IMR-90 (cell line): Measurements from ENCODE around the gene ACAA2. TPM values are rescaled to one million over a fixed set of nuclear protein-coding genes. Genes with fewer than 3 reads are reported as not detected.

ENCODE experiments used
- ATAC-seq: fragments of 200-7000 bp; cut with Tn5 transposase; 2 replicates; pipeline ENCODE4 v1.9.1; 2020; ENCODE audit warnings: low read depth, mild to moderate bottlenecking, moderate library complexity
- BruUV-seq: library from RNA; stranded (reverse); fragments of 400-500 nt; replicated peaks from 2 replicates; lab custom pipeline; 2021; lab: Mats Ljungman, UMichigan
- CTCF ChIA-PET: fragments of 300-600 bp; formaldehyde crosslinking; extraction: SDS; loops from one replicate; lab custom pipeline; 2021; ENCODE audit warnings: antibody characterized with exemption; lab: Yijun Ruan, JAX
- POLR2A ChIA-PET: fragments of 300-600 bp; sonication (Branson Sonifier 250); formaldehyde crosslinking; loops from one replicate; lab custom pipeline; 2022; ENCODE audit warnings: antibody characterized with exemption; ENCODE audit not compliant: unreplicated experiment; lab: Charles Lee
- DNase-seq: peaks from one replicate; pipeline ENCODE4 v3.0.0; 2013
- H2AFZ ChIP-seq: replicated peaks from 2 replicates; pipeline ENCODE3; 2013; ENCODE audit warnings: low read length, mild to moderate bottlenecking; ENCODE audit not compliant: poor library complexity
- H2AK5ac ChIP-seq: 2 replicates; pipeline ENCODE4 v1.6.1; 2013; ENCODE audit warnings: low read depth, low read length, inconsistent platforms
- H2AK9ac ChIP-seq: replicated peaks from 2 replicates; pipeline ENCODE3; 2013; ENCODE audit warnings: mild to moderate bottlenecking, low read depth, low read length, moderate library complexity; ENCODE audit not compliant: poor library complexity
- H2BK120ac ChIP-seq: 2 replicates; pipeline ENCODE4 v1.6.1; 2013; ENCODE audit warnings: low read depth, low read length, inconsistent platforms
- H2BK15ac ChIP-seq: 3 replicates; pipeline ENCODE4 v1.6.1; 2013; ENCODE audit warnings: low read depth, low read length, inconsistent platforms
- H2BK20ac ChIP-seq: 2 replicates; pipeline ENCODE4 v1.6.1; 2013; ENCODE audit warnings: low read depth, mild to moderate bottlenecking, inconsistent platforms, low read length, moderate library complexity
- H2BK5ac ChIP-seq: 2 replicates; pipeline ENCODE4 v1.6.1; 2013; ENCODE audit warnings: mild to moderate bottlenecking, low read depth, low read length, inconsistent platforms; ENCODE audit not compliant: poor library complexity, severe bottlenecking
- H3K14ac ChIP-seq: replicated peaks from 2 replicates; pipeline ENCODE4 v1.6.1; 2013; ENCODE audit warnings: low read depth, low read length, inconsistent platforms
- H3K18ac ChIP-seq: 2 replicates; pipeline ENCODE4 v1.6.1; 2013; ENCODE audit warnings: low read depth, low read length, control low read depth
- H3K23ac ChIP-seq: 2 replicates; pipeline ENCODE4 v1.6.1; 2013; ENCODE audit warnings: low read depth, low read length, inconsistent platforms
- H3K27ac ChIP-seq: 2 replicates; pipeline ENCODE4 v1.5.1; 2013; ENCODE audit warnings: mild to moderate bottlenecking, control low read depth, low read length; ENCODE audit not compliant: insufficient read depth
- H3K27me3 ChIP-seq: 2 replicates; pipeline ENCODE4 v1.6.1; 2013; ENCODE audit warnings: low read length; ENCODE audit not compliant: control insufficient read depth, insufficient read depth
- H3K36me3 ChIP-seq: 2 replicates; pipeline ENCODE4 v1.6.1; 2013; ENCODE audit warnings: low read length, mixed read lengths; ENCODE audit not compliant: control insufficient read depth, insufficient read depth
- H3K4ac ChIP-seq: 2 replicates; pipeline ENCODE4 v1.6.1; 2013; ENCODE audit warnings: low read depth, low read length, inconsistent platforms
- H3K4me1 ChIP-seq: 2 replicates; pipeline ENCODE4 v1.6.1; 2013; ENCODE audit warnings: low read length, mixed read lengths; ENCODE audit not compliant: control insufficient read depth, insufficient read depth
- H3K4me2 ChIP-seq: 2 replicates; pipeline ENCODE4 v1.6.1; 2013; ENCODE audit warnings: low read depth, mild to moderate bottlenecking, control low read depth, low read length, moderate library complexity
- H3K4me3 ChIP-seq: 2 replicates; pipeline ENCODE4 v1.5.1; 2013; ENCODE audit warnings: low read depth, mild to moderate bottlenecking, control low read depth, low read length, moderate library complexity; ENCODE audit not compliant: insufficient read depth
- H3K56ac ChIP-seq: 2 replicates; pipeline ENCODE4 v1.6.1; 2013; ENCODE audit warnings: low read length, inconsistent platforms; ENCODE audit not compliant: insufficient read depth; ENCODE audit errors: extremely low read depth
- H3K79me1 ChIP-seq, 2 experiments: 2 replicates each; pipeline ENCODE4 v1.6.1; 2013; ENCODE audit warnings: low read length in 2 of 2, inconsistent platforms in 1 of 2, low read depth in 1 of 2
- H3K9ac ChIP-seq: 2 replicates; pipeline ENCODE4 v1.6.1; 2013; ENCODE audit warnings: low read depth, low read length, control low read depth
- H3K9me1 ChIP-seq: 2 replicates; pipeline ENCODE4 v1.6.1; 2013; ENCODE audit warnings: low read length, inconsistent platforms; ENCODE audit not compliant: insufficient read depth
- H3K9me3 ChIP-seq: 2 replicates; pipeline ENCODE4 v1.6.1; 2013; ENCODE audit warnings: low read length; ENCODE audit not compliant: control insufficient read depth, insufficient read depth
- H4K20me1 ChIP-seq: 2 replicates; pipeline ENCODE4 v1.6.1; 2013; ENCODE audit warnings: low read length, inconsistent platforms; ENCODE audit not compliant: insufficient read depth
- H4K5ac ChIP-seq: 2 replicates; pipeline ENCODE4 v1.6.1; 2013; ENCODE audit warnings: mild to moderate bottlenecking, low read depth, low read length, control low read depth
- H4K8ac ChIP-seq, 2 experiments: 2 replicates each; pipeline ENCODE4 v1.6.1; 2013; ENCODE audit warnings: low read depth in 2 of 2, low read length in 2 of 2, control low read depth in 1 of 2, inconsistent platforms in 1 of 2
- H4K91ac ChIP-seq: 2 replicates; pipeline ENCODE4 v1.6.1; 2013; ENCODE audit warnings: low read depth, low read length, inconsistent platforms; ENCODE audit not compliant: insufficient read depth
- BHLHE40 ChIP-seq: fragments of 150-350 bp; IDR thresholded peaks from 2 replicates; pipeline ENCODE4 v1.6.1; 2016; ENCODE audit warnings: mild to moderate bottlenecking, low read depth, low read length
- CEBPB ChIP-seq: IDR thresholded peaks from 2 replicates; pipeline ENCODE4 v1.6.1; 2012; ENCODE audit warnings: low read depth, low read length, improper control_type of control experiment
- CHD1 ChIP-seq: IDR thresholded peaks from 2 replicates; pipeline ENCODE4 v1.6.1; 2012; ENCODE audit warnings: low read depth, low read length, improper control_type of control experiment
- ELK1 ChIP-seq: fragments of 150-350 bp; IDR thresholded peaks from 2 replicates; pipeline ENCODE4 v1.6.1; 2016; ENCODE audit warnings: low read depth, mild to moderate bottlenecking, low read length, moderate library complexity, borderline replicate concordance
- MAFK ChIP-seq: IDR thresholded peaks from 2 replicates; pipeline ENCODE4 v1.6.1; 2012; ENCODE audit warnings: low read depth, low read length, improper control_type of control experiment
- MAZ ChIP-seq: IDR thresholded peaks from 2 replicates; pipeline ENCODE4 v1.6.1; 2012; ENCODE audit warnings: low read depth, mild to moderate bottlenecking, low read length, improper control_type of control experiment, moderate library complexity, borderline replicate concordance
- MXI1 ChIP-seq: IDR thresholded peaks from 2 replicates; pipeline ENCODE4 v1.6.1; 2012; ENCODE audit warnings: low read depth, mild to moderate bottlenecking, low read length, moderate library complexity, borderline replicate concordance
- NFE2L2 ChIP-seq: fragments of 150-350 bp; IDR thresholded peaks from 2 replicates; pipeline ENCODE4 v1.6.1; 2016; ENCODE audit warnings: low read depth, mild to moderate bottlenecking, low read length
- POLR2A ChIP-seq: IDR thresholded peaks from 2 replicates; pipeline ENCODE4 v1.6.1; 2012; ENCODE audit warnings: mild to moderate bottlenecking, low read depth, low read length
- RAD21 ChIP-seq: IDR thresholded peaks from 2 replicates; pipeline ENCODE4 v1.6.1; 2012; ENCODE audit warnings: low read length, improper control_type of control experiment
- RCOR1 ChIP-seq: IDR thresholded peaks from 2 replicates; pipeline ENCODE4 v1.6.1; 2012; ENCODE audit warnings: mild to moderate bottlenecking, low read length, improper control_type of control experiment; ENCODE audit not compliant: insufficient replicate concordance
- RFX5 ChIP-seq: IDR thresholded peaks from 2 replicates; pipeline ENCODE4 v1.8.0; 2012; ENCODE audit warnings: low read depth, mild to moderate bottlenecking, low read length, moderate library complexity
- SMC3 ChIP-seq: fragments of 150-350 bp; IDR thresholded peaks from 2 replicates; pipeline ENCODE4 v1.6.1; 2016; ENCODE audit warnings: low read depth, mild to moderate bottlenecking, antibody characterized with exemption, low read length, moderate library complexity
- USF2 ChIP-seq: fragments of 150-350 bp; IDR thresholded peaks from 2 replicates; pipeline ENCODE4 v1.6.1; 2017; ENCODE audit warnings: mild to moderate bottlenecking, antibody characterized with exemption, low read length, low read depth
- WGBS, 2 experiments: methylation state at CpG; one replicate each; pipeline versions ENCODE4 v1.1.5 to v1.1.7; 2013; ENCODE audit warnings: missing lambda C conversion rate in 2 of 2; ENCODE audit not compliant: insufficient read length in 1 of 2; ENCODE audit errors: extremely low coverage in 2 of 2; 5-methylcytosine and 5-hydroxymethylcytosine counted together
- dilution Hi-C: fragments of 300-500 bp; cut with HindIII; formaldehyde crosslinking; loops from one replicate; pipeline ENCODE4 v1.14.3; 2018; ENCODE audit warnings: low sequenced_read_pairs; ENCODE audit not compliant: unreplicated experiment
- in situ Hi-C: fragments of 300-500 bp; cut with MboI; formaldehyde crosslinking; loops from 3 replicates; pipeline ENCODE4 v1.14.3; 2019; ENCODE audit warnings: low sequenced_read_pairs, inconsistent platforms, mixed read lengths
- intact Hi-C: fragments of 100-400 bp; cut with micrococcal nuclease; formaldehyde crosslinking; loops from 2 replicates; pipeline ENCODE4 v1.10.0; 2022
- polyA plus RNA-seq, 3 experiments: library from polyadenylated mRNA; depleted of rRNA; stranded (reverse); fragments of >200 nt; gene quantifications; 2 replicates each; pipeline ENCODE4 v1.2.3, GENCODE V29; 2012; ENCODE audit warnings: low replicate concordance in 1 of 3
- total RNA-seq: library from RNA; depleted of rRNA; stranded (reverse); fragments of >200 nt; gene quantifications from 2 replicates; pipeline ENCODE4 v1.2.3, GENCODE V29; 2012

The ACAA2 gene
- total and polyA plus RNA-seq, 2 of the 4 experiments (the other 2 are of a cell fraction), result 24.4 to 61.5 TPM

GRCh38 chr18:49795612-49796552, 17.5 kb downstream of the ACAA2 start:
- Histone ChIP-seq H3K9me1 (no peaks in the 10 kb centered on the region), H2BK20ac (no peak overlapping the region), H4K91ac (no peak overlapping the region), H3K4me2 (no peak overlapping the region), H3K18ac (no peak overlapping the region), H3K27ac (no peak overlapping the region), H2BK120ac (no peak overlapping the region), H3K27me3 (no peaks in the 10 kb centered on the region), H2AK5ac (no peak overlapping the region), H3K4ac (no peak overlapping the region), H3K36me3 (peaks cover 14% of the 10 kb centered on the region), H2AK9ac (no peak overlapping the region), H3K56ac (no peak overlapping the region), H2BK5ac (no peak overlapping the region), H3K9ac (no peak overlapping the region), H3K4me3 (no peak overlapping the region), H4K20me1 (no peaks in the 10 kb centered on the region), H3K4me1 (no peaks in the 10 kb centered on the region), H3K14ac (no peak overlapping the region), H3K9me3 (no peaks in the 10 kb centered on the region), H2BK15ac (no peak overlapping the region), H3K23ac (no peak overlapping the region), H4K8ac (no peak overlapping the region), H4K5ac (no peak overlapping the region), H2AFZ (no peak overlapping the region), H3K79me1 (0 out of 4 replicates have a peak, but pooled peaks cover 0 to 3% of the 10 kb centered on the region in 2 experiments)
- CTCF ChIA-PET, result interaction anchor here (1.3 kb wide), 1 partner anchor 11 kb away, joined by 5 read pairs; no protein-coding TSS in a partner anchor
- DNase-seq (peak; percentile 27), ATAC-seq (no peak)
- intact Hi-C loops, result no loop called here
- BruUV-seq, result no TSS peak
- WGBS, 2 experiments, result 100% methylated on average over 1 of the region's 7 CpGs; no CpG with 5 or more reads in 1 of the 2 experiments
- POLR2A ChIA-PET, result no interaction called here
- in situ Hi-C loops, result no loop called here
- dilution Hi-C loops, result no loop called here
- TF ChIP-seq MAZ (no peak), RFX5 (no peak), ELK1 (no peak), MAFK (no peak), RAD21 (no peak), CEBPB (no peak), CHD1 (no peak), MXI1 (no peak), POLR2A (no peak), SMC3 (no peak), USF2 (no peak), NFE2L2 (no peak), RCOR1 (no peak), BHLHE40 (no peak)
